GM12864 (cell line): ENCODE results near the gene LANCL2.

Source experiments
- DNase-seq: peaks from one replicate; pipeline ENCODE4 v3.0.0-alpha.2; 2011; ENCODE audit warnings: low read depth
- H3K4me3 ChIP-seq: 2 replicates; pipeline ENCODE4 v1.5.1; 2011; ENCODE audit warnings: mild to moderate bottlenecking, low read depth, low read length, control low read depth
- TF ChIP-seq, protein P1 (sequence below): IDR thresholded peaks from 2 replicates; pipeline ENCODE4 v1.5.1; 2011; ENCODE audit warnings: low read depth, mild to moderate bottlenecking, moderate library complexity, low read length, control low read depth, inconsistent platforms; ENCODE audit errors: missing control alignments

The LANCL2 gene

DNA sequence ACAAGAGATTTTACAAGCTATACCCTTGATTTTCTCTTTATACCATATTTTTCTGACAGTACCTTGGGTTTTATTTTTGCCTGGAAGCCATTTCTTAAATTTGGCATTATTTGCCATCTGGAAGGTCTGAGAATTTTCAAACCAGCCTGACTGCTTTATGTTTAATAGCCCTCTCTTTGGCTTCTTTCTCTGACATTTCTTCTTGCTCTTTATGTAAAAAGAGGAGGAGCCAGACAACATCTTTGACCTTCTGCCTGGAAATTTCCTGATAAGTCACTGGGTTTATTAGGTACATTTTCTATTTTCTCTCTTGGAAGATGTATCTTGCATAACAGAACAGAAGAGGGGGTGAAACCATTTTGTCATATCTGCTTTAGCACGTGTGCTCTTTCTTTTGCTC is 79.6 kb downstream of the LANCL2 start:
- no peak for DNase-seq
- H3K4me3 ChIP-seq: no peak overlapping the region
- TF ChIP-seq, protein P1, sequence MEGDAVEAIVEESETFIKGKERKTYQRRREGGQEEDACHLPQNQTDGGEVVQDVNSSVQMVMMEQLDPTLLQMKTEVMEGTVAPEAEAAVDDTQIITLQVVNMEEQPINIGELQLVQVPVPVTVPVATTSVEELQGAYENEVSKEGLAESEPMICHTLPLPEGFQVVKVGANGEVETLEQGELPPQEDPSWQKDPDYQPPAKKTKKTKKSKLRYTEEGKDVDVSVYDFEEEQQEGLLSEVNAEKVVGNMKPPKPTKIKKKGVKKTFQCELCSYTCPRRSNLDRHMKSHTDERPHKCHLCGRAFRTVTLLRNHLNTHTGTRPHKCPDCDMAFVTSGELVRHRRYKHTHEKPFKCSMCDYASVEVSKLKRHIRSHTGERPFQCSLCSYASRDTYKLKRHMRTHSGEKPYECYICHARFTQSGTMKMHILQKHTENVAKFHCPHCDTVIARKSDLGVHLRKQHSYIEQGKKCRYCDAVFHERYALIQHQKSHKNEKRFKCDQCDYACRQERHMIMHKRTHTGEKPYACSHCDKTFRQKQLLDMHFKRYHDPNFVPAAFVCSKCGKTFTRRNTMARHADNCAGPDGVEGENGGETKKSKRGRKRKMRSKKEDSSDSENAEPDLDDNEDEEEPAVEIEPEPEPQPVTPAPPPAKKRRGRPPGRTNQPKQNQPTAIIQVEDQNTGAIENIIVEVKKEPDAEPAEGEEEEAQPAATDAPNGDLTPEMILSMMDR: no peak

DNA sequence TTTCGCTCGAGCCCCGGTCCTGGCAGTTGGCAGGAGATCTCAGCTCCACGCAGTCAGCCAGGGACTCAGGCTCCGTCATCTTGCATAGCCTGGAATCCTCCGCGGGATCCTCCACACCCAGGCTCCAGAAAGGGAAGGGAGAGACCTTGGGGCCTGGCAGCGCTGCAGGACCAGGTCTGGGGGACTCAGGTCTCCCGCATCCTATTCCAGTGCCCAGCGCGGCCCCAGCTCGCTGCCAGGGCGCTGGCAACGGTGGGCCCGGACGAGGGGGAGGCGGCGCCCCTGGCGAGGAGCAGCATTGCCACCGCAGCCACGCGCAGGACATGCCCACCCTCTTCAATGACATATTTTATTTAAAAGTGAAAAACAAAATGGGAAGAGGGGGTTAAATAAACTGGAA is 83.4 kb downstream of the LANCL2 start:
- no peak overlapping the region for H3K4me3 ChIP-seq
- DNase-seq: no peak
- TF ChIP-seq, protein P1: no peak

DNA sequence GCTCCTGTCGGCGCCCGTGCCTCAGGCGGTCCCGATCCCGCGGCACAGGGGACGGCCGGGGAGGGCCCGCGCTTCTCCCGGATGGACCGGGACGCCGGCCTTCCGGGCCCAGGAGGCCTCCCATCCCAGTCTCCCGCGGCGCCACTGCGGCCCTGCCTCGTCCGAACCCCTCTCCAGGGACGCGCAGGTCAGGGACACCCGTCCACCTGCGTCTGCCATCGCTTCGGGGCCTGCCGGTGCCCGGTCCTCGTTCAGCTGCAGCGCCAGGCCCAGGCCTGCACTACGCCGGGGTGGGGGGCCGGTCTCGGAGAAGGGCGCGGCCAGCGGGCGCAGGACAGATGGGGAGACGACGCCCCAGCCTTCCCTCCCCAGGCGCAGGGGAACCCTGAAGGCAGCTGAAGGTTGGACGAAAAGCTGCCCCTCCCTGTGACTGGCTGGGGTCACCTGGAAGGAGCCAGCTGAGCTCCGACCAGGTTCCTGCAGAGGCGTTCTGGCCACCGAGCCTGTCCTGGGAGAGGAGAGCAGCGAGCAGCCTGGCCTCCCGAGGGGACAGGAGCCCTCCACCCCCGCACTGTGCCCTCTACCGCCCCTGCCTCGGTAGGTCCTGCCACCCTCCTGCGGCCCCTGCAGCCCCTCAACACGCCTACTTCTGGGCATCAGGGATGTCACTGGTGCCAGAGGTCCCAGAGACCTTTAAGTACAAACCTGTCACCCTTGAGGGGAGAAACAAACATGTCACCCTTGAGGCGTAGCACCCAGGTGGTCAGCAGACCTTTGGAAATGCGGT is 84.3 kb downstream of the LANCL2 start:
- H3K4me3 ChIP-seq: no peak overlapping the region
- no peak for DNase-seq
- TF ChIP-seq, protein P1: no peak

DNA sequence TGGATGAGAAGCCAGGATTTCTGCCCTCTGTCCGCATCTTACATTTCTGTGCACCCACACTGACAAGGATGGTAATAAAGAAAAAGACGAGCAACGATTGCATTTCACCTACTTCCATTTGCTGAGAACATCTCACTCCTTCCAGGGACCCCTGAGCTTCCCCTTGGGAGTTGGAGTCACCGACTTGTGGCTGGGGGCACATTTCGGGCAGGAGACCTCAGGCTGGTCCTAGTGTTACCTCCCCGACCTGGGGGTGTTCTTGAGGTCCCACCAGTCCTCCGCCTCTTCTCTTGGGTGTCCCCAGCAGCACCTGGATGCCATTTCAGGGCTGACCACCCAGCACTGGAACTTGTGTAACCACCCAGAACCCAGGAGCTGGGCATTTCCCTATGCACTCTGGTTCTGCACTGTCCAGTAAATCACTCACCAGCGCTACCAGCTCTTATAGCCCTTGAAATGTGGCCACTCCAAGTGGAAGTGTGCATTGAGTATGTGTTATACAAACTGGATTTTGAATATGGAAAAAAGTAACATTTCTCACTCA is 84.9 kb downstream of the LANCL2 start:
- no peak overlapping the region for H3K4me3 ChIP-seq
- TF ChIP-seq, protein P1: no peak
- DNase-seq: no peak

- H3K4me3 ChIP-seq: no peak overlapping the region
- TF ChIP-seq, protein P1: no peak
- no peak for DNase-seq
Observed at GRCh38 chr7:55452971-55453370, 87.8 kb downstream of the LANCL2 start.

GRCh38 chr7:55457801-55458200 is 92.7 kb downstream of the LANCL2 start:
- TF ChIP-seq, protein P1: no peak
- no peak for DNase-seq
- no peak overlapping the region for H3K4me3 ChIP-seq

DNA sequence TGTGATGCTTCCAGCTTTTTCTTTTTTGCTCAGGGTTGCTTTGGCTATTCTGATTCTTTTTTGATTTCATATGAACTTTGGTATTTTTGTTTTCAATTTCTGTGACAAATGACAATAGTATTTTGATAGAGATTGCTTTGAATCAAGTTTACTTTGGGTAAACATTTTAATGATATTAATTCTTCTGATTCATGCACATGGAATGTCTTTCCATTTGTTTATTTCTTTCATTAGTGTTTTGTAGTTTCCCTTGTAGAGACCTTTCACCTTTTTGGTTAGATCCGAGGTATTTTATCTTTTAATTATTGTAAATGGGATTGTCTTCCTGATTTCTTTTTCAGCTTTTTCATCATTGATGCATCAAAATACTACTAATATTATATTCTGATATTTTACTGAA is 93.2 kb downstream of the LANCL2 start:
- TF ChIP-seq, protein P1: no peak
- H3K4me3 ChIP-seq: no peak overlapping the region
- no peak for DNase-seq
